Osteoblast (primary cell): ENCODE results near the gene IRF9. TPM values are rescaled to one million over a fixed set of nuclear protein-coding genes. Genes with fewer than 3 reads are reported as not detected.

ENCODE experiments used
- DNase-seq: peaks from one replicate; pipeline ENCODE4 v3.0.0; 2011; ENCODE audit warnings: low spot score, mixed read lengths; ENCODE audit not compliant: insufficient read length; ENCODE audit errors: missing footprints
- H2AFZ ChIP-seq: 2 replicates; pipeline ENCODE4 v1.6.0; 2011; ENCODE audit warnings: mild to moderate bottlenecking, low read length
- H3K27ac ChIP-seq: 2 replicates; pipeline ENCODE4 v1.5.1; 2011; ENCODE audit warnings: mild to moderate bottlenecking, low read depth, low read length, moderate library complexity
- H3K27me3 ChIP-seq: 2 replicates; pipeline ENCODE4 v1.6.0; 2012; ENCODE audit warnings: mild to moderate bottlenecking, control low read depth, inconsistent platforms, low read length, moderate library complexity; ENCODE audit not compliant: insufficient read depth
- H3K36me3 ChIP-seq: 2 replicates; pipeline ENCODE4 v1.5.1; 2011; ENCODE audit warnings: mild to moderate bottlenecking, low read length, control low read depth, moderate library complexity; ENCODE audit not compliant: insufficient read depth
- H3K4me1 ChIP-seq: 2 replicates; pipeline ENCODE4 v1.5.1; 2011; ENCODE audit warnings: mild to moderate bottlenecking, low read length, control low read depth, moderate library complexity; ENCODE audit not compliant: insufficient read depth
- H3K4me2 ChIP-seq: 2 replicates; pipeline ENCODE4 v1.6.0; 2011; ENCODE audit warnings: mild to moderate bottlenecking, low read length; ENCODE audit not compliant: insufficient read depth
- H3K4me3 ChIP-seq: fragments of 200-600 bp; sonication (generic); 3 replicates; pipeline ENCODE4 v1.5.1; 2012; ENCODE audit warnings: mild to moderate bottlenecking, low read length, inconsistent platforms; ENCODE audit not compliant: insufficient read depth
- H3K79me2 ChIP-seq: 2 replicates; pipeline ENCODE4 v1.6.0; 2012; ENCODE audit warnings: mild to moderate bottlenecking, low read length, control low read depth, inconsistent platforms; ENCODE audit not compliant: insufficient read depth
- H3K9me3 ChIP-seq: 2 replicates; pipeline ENCODE4 v1.5.1; 2011; ENCODE audit warnings: low read depth, low read length, control low read depth
- H4K20me1 ChIP-seq: 2 replicates; pipeline ENCODE4 v1.6.0; 2012; ENCODE audit warnings: mild to moderate bottlenecking, low read length, control low read depth; ENCODE audit not compliant: insufficient read depth
- total RNA-seq: library from RNA; depleted of rRNA; stranded (reverse); fragments of >200 nt; gene quantifications from 2 replicates; pipeline ENCODE4 v1.2.3, GENCODE V29; 2012
- TF ChIP-seq, protein P1 (sequence below): IDR thresholded peaks from 2 replicates; pipeline ENCODE4 v1.5.1; 2011; ENCODE audit warnings: mild to moderate bottlenecking, low read depth, low read length, moderate library complexity; ENCODE audit errors: extremely low read depth

IRF9 gene
- total RNA-seq, 1 donor, result 117 TPM

DNA sequence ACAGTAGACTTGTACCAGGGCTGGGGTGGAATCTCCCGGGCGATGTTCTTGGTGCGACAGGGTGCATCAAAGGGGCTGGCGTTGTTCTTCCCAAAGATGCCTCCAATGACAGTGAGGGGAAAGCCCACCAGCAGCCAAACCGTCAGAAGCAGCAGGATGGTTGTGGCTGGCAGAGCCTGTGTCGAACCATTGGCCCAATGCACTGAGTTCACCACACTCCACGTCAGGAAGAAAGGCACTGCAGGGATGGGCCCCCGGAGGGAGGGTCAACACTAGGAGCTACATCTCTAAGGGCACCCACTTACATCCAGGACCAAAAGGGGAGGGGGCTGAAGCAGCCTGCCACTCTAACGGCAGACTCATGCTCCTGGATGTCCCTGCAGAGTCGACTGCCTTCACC lies 29.4 kb downstream of the IRF9 start:
- Histone ChIP-seq H3K4me2 (no peak overlapping the region), H2AFZ (no peak overlapping the region), H3K79me2 (peaks cover 56% of the 10 kb centered on the region), H3K4me3 (no peak overlapping the region), H3K27ac (no peak overlapping the region), H3K27me3 (no peaks in the 10 kb centered on the region), H4K20me1 (peaks cover 4% of the 10 kb centered on the region), H3K4me1 (peaks cover 19% of the 10 kb centered on the region), H3K9me3 (no peaks in the 10 kb centered on the region), H3K36me3 (peaks cover 33% of the 10 kb centered on the region)
- peak; percentile 15 for DNase-seq
- TF ChIP-seq, protein P1, sequence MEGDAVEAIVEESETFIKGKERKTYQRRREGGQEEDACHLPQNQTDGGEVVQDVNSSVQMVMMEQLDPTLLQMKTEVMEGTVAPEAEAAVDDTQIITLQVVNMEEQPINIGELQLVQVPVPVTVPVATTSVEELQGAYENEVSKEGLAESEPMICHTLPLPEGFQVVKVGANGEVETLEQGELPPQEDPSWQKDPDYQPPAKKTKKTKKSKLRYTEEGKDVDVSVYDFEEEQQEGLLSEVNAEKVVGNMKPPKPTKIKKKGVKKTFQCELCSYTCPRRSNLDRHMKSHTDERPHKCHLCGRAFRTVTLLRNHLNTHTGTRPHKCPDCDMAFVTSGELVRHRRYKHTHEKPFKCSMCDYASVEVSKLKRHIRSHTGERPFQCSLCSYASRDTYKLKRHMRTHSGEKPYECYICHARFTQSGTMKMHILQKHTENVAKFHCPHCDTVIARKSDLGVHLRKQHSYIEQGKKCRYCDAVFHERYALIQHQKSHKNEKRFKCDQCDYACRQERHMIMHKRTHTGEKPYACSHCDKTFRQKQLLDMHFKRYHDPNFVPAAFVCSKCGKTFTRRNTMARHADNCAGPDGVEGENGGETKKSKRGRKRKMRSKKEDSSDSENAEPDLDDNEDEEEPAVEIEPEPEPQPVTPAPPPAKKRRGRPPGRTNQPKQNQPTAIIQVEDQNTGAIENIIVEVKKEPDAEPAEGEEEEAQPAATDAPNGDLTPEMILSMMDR, result no peak

DNA sequence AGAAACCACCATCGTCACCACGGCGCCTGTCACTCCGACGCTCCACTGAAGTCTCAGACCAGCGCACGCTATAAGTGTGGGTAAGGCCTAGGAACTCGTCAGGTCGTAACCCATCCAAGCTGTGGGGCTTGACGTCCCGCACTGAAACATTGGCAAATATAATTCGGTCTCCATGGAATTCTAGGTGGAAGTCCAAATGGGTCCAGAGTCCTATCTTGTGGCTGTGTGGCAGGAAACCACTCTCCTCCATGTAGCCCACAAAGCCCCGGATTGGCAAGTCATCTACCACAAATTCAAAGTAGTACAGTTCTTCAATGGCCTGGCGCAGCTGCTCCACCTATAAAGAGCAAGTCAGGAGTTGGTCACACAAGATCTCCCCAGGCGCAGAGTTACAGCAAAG lies 31.9 kb downstream of the IRF9 start:
- TF ChIP-seq, protein P1, result no peak
- DNase-seq, result peak; percentile 68
- no peaks in the 10 kb centered on the region for H4K20me1 ChIP-seq
- no peaks in the 10 kb centered on the region for H3K27me3 ChIP-seq
- peaks cover 25% of the 10 kb centered on the region for H3K4me1 ChIP-seq
- no peak overlapping the region for H3K27ac ChIP-seq
- H3K4me2 ChIP-seq, result no peak overlapping the region
- H3K9me3 ChIP-seq, result no peaks in the 10 kb centered on the region
- H3K4me3 ChIP-seq, result no peak overlapping the region
- no peak overlapping the region for H2AFZ ChIP-seq
- peaks cover 18% of the 10 kb centered on the region for H3K36me3 ChIP-seq
- H3K79me2 ChIP-seq, result peaks cover 57% of the 10 kb centered on the region

DNA sequence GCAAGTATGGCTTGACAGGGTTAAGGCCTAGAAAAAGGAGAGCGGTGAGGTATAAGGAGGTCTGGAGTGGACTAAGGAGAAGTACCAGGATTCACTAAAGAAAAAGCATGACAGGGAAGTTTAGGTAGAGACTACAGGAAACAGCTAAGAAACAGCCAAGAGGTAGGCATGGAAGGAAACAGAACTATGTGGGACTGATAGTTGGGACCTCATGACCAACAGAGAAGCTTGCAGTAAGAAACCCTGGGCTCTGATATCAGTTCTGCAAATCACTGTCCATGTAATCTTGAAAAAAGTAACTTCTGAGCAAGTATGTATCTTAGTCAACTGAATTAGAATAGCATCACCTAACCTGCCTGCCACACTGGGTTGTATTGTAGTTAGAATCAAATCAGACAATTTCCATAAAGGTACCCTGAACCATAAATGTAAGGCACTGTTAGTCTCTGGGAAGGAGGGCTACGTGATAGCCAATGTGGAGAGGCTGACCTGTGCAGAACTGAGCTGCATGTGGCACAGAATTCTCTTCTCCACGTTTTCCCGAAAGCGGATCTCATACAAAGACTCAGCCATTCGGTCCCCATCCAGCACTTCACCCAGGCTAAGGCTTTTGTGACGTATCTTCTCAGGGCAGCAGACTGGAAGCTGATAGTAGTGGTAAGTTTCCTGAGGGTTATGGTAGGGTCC lies 33.3 kb downstream of the IRF9 start:
- no peak overlapping the region for H2AFZ ChIP-seq
- H3K4me3 ChIP-seq, result peak overlapping the region; percentile 96
- H3K27me3 ChIP-seq, result no peaks in the 10 kb centered on the region
- peak; percentile 86 for DNase-seq
- H4K20me1 ChIP-seq, result no peaks in the 10 kb centered on the region
- TF ChIP-seq, protein P1, result no peak
- peaks cover 19% of the 10 kb centered on the region for H3K4me1 ChIP-seq
- peaks cover 59% of the 10 kb centered on the region for H3K79me2 ChIP-seq
- peak overlapping the region; percentile 94 for H3K27ac ChIP-seq
- peaks cover 18% of the 10 kb centered on the region for H3K36me3 ChIP-seq
- peak overlapping the region; percentile 97 for H3K4me2 ChIP-seq
- no peaks in the 10 kb centered on the region for H3K9me3 ChIP-seq

DNA sequence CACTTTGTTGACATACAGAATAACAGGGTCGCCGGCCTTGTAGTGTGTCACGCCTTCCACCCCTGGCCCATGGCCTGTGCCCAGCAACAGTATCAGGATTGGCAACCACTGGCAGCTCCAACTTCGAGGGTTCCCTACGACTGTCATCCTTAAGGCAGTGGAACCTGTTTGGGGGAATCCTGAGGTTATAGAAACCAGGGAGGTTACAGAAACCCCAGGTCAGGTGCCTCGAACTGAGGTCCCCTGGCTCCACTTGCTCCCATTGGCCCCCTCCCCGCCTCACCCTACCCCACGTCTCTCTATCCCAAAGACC lies 33.8 kb downstream of the IRF9 start:
- peaks cover 18% of the 10 kb centered on the region for H3K36me3 ChIP-seq
- peak; percentile 89 for DNase-seq
- H3K4me3 ChIP-seq, result peak overlapping the region; percentile 96
- H3K27me3 ChIP-seq, result no peaks in the 10 kb centered on the region
- peaks cover 59% of the 10 kb centered on the region for H3K79me2 ChIP-seq
- TF ChIP-seq, protein P1, result no peak
- H3K27ac ChIP-seq, result peak overlapping the region; percentile 94
- H3K4me1 ChIP-seq, result peaks cover 19% of the 10 kb centered on the region
- no peaks in the 10 kb centered on the region for H3K9me3 ChIP-seq
- peak overlapping the region; percentile 97 for H3K4me2 ChIP-seq
- peak overlapping the region; percentile 95 for H2AFZ ChIP-seq
- no peaks in the 10 kb centered on the region for H4K20me1 ChIP-seq
